ENCODE measurements around the gene MYH9.
A peak's percentile ranks its signal among the peaks of the same experiment; 100 is the strongest.
"Not testable (repeated sequence)": the region's sequence is repeated elsewhere in the genome, so short reads cannot be mapped to it uniquely, and the experiment has no call there.

MYH9 gene

GRCh38 chr22:36413022-36413775 is 25.4 kb upstream of the MYH9 start:
- no peak for DNase-seq (ENCODE audit: low read depth)

- DNase-seq (ENCODE audit: low read depth) = no peak
Measured at GRCh38 chr22:36411589-36412258, 24.0 kb upstream of the MYH9 start.

DNA sequence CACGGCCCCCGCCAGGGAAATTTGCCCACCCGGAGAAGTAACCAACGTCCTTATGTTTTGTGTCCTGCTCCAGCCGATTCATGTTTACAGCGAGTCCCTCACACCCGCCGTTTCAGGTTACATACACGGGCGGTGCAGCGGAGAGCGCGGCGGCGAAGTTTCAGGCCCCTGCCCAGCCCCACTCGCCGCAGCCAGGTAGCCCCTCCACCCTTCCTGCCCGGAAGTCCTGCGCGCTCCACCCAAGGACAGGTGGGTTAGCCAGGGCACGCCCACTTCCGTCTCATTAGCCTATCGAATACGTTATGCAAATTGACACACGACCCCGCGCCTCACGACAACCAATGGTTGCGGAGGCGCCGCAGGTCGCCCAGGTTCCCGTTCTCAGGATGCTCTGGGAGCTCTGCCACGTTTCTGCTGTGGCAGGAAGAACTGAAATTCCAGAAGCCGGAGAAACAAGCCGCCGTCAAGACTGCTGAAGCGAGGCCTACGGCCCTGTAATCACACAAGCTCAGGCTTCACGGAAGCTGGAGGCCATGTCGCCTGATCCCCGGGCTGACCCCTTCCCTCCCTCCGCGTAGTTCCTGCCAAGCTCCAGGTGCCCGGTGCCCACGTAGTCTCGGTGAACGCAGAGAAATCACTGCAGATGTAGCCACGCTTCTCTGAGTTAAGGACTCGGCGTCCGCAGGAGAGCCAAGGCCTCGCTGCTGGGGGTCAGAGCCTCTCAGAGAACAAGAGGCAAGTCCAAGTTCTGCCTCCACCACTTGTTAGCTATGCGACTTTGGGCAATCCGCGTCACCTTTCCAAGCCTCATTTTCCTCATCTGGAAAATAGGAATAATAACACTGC is 22.4 kb upstream of the MYH9 start:
- DNase-seq (ENCODE audit: low read depth) = peak; percentile 79

GRCh38 chr22:36409554-36409910 is 21.8 kb upstream of the MYH9 start:
- DNase-seq (ENCODE audit: low read depth) = not testable (repeated sequence)

- no peak for DNase-seq (ENCODE audit: low read depth)
Measured at GRCh38 chr22:36409056-36409455, 21.3 kb upstream of the MYH9 start.

GRCh38 chr22:36406721-36407120 is 19.0 kb upstream of the MYH9 start:
- no peak for DNase-seq (ENCODE audit: low read depth)

GRCh38 chr22:36405671-36406538 is 18.1 kb upstream of the MYH9 start:
- DNase-seq (ENCODE audit: low read depth) = peak; percentile 87

DNA sequence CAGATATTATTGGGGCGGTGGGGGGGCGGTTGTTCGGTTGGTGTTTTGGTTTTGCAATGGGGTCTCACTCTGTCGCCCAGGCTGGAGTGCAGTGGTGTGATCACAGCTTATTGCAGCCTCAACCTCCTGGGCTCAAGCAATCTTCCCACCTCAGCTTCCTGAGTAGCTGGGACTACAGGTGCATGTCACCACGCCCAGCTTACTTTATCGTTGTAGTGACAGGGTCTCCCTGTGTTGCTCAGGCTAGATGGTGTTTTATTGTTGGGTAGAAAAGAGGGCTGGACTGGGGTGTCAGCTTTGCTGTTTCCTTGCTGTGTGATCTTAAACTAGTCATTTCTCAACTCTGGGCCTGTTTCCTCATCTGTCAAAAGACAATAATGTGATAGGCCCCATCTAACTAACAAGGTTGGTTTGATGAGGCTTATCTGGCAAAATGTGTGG is 17.5 kb upstream of the MYH9 start:
- DNase-seq (ENCODE audit: low read depth) = no peak

GRCh38 chr22:36404446-36404845 is 16.7 kb upstream of the MYH9 start:
- no peak for DNase-seq (ENCODE audit: low read depth)

GRCh38 chr22:36399472-36399778 is 11.7 kb upstream of the MYH9 start:
- DNase-seq (ENCODE audit: low read depth) = no peak

DNA sequence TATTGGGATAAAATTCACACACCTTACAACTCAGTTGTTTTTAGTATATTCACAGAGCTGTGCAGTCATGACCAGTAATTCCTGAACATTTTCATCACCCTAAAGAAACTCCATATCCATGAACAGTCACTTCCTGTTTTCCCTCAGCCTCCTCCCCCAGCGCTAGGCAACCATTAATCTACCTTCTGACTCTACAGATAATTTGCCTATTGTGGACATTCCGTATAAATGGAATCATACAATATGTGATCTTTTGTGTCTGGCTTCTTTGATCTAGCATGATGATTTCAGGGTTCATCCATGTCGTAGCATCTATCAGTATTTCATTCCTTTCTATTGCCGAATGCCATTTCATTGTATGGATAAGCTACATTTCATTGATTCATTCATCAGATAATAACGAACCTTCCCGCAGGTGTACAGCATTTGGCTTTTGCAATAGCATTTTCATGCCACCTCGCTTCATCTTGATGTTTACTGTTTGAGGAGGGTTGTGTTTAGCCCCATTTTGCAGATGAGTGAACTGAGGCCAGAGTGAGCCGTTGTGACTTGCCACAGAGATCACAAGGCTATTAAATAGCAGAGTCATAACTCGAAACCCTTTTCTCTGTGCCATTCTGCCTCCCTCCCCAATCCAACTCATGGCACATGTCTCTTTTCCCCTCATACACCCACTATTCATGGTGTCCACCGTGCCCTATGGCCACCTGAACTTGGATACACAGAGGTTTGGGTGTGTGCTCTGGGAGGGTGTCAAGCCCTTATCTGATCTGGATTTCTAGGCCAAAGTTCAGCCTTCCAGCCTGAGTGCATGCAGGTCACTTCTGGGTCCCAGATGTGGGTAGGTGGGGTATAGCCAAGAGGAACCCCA is 11.1 kb upstream of the MYH9 start:
- peak; percentile 94 for DNase-seq (ENCODE audit: low read depth)

GRCh38 chr22:36397131-36398093 is 9.6 kb upstream of the MYH9 start:
- peak; percentile 92 for DNase-seq (ENCODE audit: low read depth)

DNA sequence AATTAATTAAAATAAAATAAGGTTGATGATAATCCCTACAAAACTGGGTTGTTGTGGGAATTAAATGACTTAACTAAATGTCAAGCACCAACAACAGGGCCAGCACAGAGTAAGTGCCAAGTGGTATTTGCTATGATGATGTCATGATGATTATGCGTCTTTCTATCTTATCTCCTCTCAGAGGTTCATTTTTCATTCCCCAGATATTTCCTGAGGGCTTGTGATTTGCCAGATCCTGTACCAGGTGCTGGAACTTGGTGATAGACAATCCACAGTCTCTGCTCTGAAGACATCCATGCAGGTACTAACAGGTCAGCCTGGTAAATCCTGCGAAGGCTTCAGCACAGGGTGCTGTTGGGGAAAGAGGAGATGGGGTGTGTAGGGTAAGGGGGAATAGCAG is 8.1 kb upstream of the MYH9 start:
- DNase-seq (ENCODE audit: low read depth) = peak; percentile 93

GRCh38 chr22:36395055-36395849 is 7.5 kb upstream of the MYH9 start:
- DNase-seq (ENCODE audit: low read depth) = no peak

DNA sequence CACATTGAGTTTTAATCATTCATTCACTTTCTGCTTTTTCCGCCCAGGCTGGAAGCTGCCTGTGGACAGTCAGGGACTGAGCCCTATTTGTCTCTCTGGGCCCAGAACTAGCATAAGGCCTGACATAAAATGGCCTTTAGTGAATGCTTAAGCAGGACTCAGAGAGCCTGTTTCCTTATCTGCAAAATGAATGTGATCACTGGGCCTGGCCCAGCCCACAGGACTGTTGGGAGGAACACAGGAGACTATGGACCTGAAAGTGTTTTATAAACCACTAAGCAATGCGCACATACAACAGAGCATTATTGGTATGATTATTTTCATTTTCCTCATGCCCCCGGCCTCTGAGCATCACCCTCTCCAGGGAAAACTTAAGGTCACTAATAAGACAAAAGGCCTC is 3.9 kb upstream of the MYH9 start:
- no peak for DNase-seq (ENCODE audit: low read depth)

DNA sequence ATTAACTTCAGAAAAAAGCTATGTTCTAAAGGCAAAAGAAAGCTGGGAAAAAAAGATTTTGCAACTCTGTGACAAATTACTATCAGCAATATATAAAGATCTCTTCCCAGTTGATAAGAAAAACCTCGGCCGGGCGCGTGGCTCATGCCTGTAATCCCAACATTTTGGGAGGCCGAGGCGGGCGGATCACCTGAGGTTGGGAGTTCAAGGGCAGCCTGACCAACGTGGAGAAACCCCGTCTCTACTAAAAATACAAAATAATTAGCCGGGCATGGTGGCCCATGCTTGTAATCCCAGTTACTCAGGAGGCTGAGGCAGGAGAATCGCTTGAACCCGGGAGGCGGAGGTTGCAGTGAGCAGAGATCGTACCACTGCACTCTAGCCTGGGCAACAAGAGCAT is 1.4 kb upstream of the MYH9 start:
- DNase-seq (ENCODE audit: low read depth) = peak; percentile 64

DNA sequence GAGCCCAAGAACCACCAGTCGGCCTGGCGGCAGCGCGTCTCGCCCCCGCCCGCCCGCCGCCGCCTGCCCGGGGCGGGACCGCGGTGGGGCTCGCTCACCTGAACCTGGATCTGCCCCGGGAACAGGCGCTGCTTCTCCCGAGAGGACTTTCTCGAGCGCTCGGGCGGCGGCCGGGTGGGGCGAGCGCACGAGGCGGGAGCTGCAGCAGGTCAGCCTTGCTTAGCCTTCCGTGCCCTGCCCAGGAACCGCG is 133 bp downstream of the MYH9 start:
- no peak for DNase-seq (ENCODE audit: low read depth)

- peak; percentile 39 for DNase-seq (ENCODE audit: low read depth)
Measured at GRCh38 chr22:36386900-36387708, 663 bp downstream of the MYH9 start.

Measured in amniotic epithelial cell (primary cell).